Measurements from ENCODE around the gene PNMT.

DNA sequence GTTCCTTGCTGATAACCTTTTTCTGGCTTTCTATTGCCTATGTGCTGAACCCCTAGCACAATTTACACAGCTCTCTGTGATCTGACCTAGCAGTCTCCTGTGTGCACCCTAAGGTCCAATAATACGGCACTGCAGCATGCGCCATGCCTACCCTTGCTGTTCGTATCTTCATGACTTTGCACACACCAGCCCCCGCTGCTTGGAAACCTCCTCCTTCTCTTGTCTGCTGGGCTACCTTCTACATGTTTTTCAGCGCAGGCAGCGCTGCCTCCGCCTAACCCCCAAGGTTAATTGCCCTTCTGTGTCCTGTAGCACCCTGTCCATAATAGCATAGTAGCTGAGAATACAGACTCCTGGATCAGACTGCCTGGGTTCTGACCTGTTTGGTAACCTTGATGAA, 29.9 kb upstream of the PNMT start:
- TF ChIP-seq, protein P1, sequence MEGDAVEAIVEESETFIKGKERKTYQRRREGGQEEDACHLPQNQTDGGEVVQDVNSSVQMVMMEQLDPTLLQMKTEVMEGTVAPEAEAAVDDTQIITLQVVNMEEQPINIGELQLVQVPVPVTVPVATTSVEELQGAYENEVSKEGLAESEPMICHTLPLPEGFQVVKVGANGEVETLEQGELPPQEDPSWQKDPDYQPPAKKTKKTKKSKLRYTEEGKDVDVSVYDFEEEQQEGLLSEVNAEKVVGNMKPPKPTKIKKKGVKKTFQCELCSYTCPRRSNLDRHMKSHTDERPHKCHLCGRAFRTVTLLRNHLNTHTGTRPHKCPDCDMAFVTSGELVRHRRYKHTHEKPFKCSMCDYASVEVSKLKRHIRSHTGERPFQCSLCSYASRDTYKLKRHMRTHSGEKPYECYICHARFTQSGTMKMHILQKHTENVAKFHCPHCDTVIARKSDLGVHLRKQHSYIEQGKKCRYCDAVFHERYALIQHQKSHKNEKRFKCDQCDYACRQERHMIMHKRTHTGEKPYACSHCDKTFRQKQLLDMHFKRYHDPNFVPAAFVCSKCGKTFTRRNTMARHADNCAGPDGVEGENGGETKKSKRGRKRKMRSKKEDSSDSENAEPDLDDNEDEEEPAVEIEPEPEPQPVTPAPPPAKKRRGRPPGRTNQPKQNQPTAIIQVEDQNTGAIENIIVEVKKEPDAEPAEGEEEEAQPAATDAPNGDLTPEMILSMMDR (conservative IDR thresholded peaks at IDR 0.05; ENCODE audit: low read length): no peak
- no peak for TF ChIP-seq EZH2phosphoT487 (IDR thresholded peaks at IDR 0.05; ENCODE audit: borderline replicate concordance, low read depth, low read length)
